IMR-90 (cell line): ENCODE results near the gene H6PD. TPM values are rescaled to one million over a fixed set of nuclear protein-coding genes. Genes with fewer than 3 reads are reported as not detected.

ENCODE experiments used
- ATAC-seq: fragments of 200-7000 bp; cut with Tn5 transposase; 2 replicates; pipeline ENCODE4 v1.9.1; 2020; ENCODE audit warnings: low read depth, mild to moderate bottlenecking, moderate library complexity
- BruUV-seq: library from RNA; stranded (reverse); fragments of 400-500 nt; replicated peaks from 2 replicates; lab custom pipeline; 2021; lab: Mats Ljungman, UMichigan
- CTCF ChIA-PET: fragments of 300-600 bp; formaldehyde crosslinking; extraction: SDS; loops from one replicate; lab custom pipeline; 2021; ENCODE audit warnings: antibody characterized with exemption; lab: Yijun Ruan, JAX
- POLR2A ChIA-PET: fragments of 300-600 bp; sonication (Branson Sonifier 250); formaldehyde crosslinking; loops from one replicate; lab custom pipeline; 2022; ENCODE audit warnings: antibody characterized with exemption; ENCODE audit not compliant: unreplicated experiment; lab: Charles Lee
- DNase-seq: peaks from one replicate; pipeline ENCODE4 v3.0.0; 2013
- H2AFZ ChIP-seq: replicated peaks from 2 replicates; pipeline ENCODE3; 2013; ENCODE audit warnings: low read length, mild to moderate bottlenecking; ENCODE audit not compliant: poor library complexity
- H2AK5ac ChIP-seq: 2 replicates; pipeline ENCODE4 v1.6.1; 2013; ENCODE audit warnings: low read depth, low read length, inconsistent platforms
- H2AK9ac ChIP-seq: replicated peaks from 2 replicates; pipeline ENCODE3; 2013; ENCODE audit warnings: mild to moderate bottlenecking, low read depth, low read length, moderate library complexity; ENCODE audit not compliant: poor library complexity
- H2BK120ac ChIP-seq: 2 replicates; pipeline ENCODE4 v1.6.1; 2013; ENCODE audit warnings: low read depth, low read length, inconsistent platforms
- H2BK15ac ChIP-seq: 3 replicates; pipeline ENCODE4 v1.6.1; 2013; ENCODE audit warnings: low read depth, low read length, inconsistent platforms
- H2BK20ac ChIP-seq: 2 replicates; pipeline ENCODE4 v1.6.1; 2013; ENCODE audit warnings: low read depth, mild to moderate bottlenecking, inconsistent platforms, low read length, moderate library complexity
- H2BK5ac ChIP-seq: 2 replicates; pipeline ENCODE4 v1.6.1; 2013; ENCODE audit warnings: mild to moderate bottlenecking, low read depth, low read length, inconsistent platforms; ENCODE audit not compliant: poor library complexity, severe bottlenecking
- H3K14ac ChIP-seq: replicated peaks from 2 replicates; pipeline ENCODE4 v1.6.1; 2013; ENCODE audit warnings: low read depth, low read length, inconsistent platforms
- H3K18ac ChIP-seq: 2 replicates; pipeline ENCODE4 v1.6.1; 2013; ENCODE audit warnings: low read depth, low read length, control low read depth
- H3K23ac ChIP-seq: 2 replicates; pipeline ENCODE4 v1.6.1; 2013; ENCODE audit warnings: low read depth, low read length, inconsistent platforms
- H3K27ac ChIP-seq: 2 replicates; pipeline ENCODE4 v1.5.1; 2013; ENCODE audit warnings: mild to moderate bottlenecking, control low read depth, low read length; ENCODE audit not compliant: insufficient read depth
- H3K27me3 ChIP-seq: 2 replicates; pipeline ENCODE4 v1.6.1; 2013; ENCODE audit warnings: low read length; ENCODE audit not compliant: control insufficient read depth, insufficient read depth
- H3K36me3 ChIP-seq: 2 replicates; pipeline ENCODE4 v1.6.1; 2013; ENCODE audit warnings: low read length, mixed read lengths; ENCODE audit not compliant: control insufficient read depth, insufficient read depth
- H3K4ac ChIP-seq: 2 replicates; pipeline ENCODE4 v1.6.1; 2013; ENCODE audit warnings: low read depth, low read length, inconsistent platforms
- H3K4me1 ChIP-seq: 2 replicates; pipeline ENCODE4 v1.6.1; 2013; ENCODE audit warnings: low read length, mixed read lengths; ENCODE audit not compliant: control insufficient read depth, insufficient read depth
- H3K4me2 ChIP-seq: 2 replicates; pipeline ENCODE4 v1.6.1; 2013; ENCODE audit warnings: low read depth, mild to moderate bottlenecking, control low read depth, low read length, moderate library complexity
- H3K4me3 ChIP-seq: 2 replicates; pipeline ENCODE4 v1.5.1; 2013; ENCODE audit warnings: low read depth, mild to moderate bottlenecking, control low read depth, low read length, moderate library complexity; ENCODE audit not compliant: insufficient read depth
- H3K56ac ChIP-seq: 2 replicates; pipeline ENCODE4 v1.6.1; 2013; ENCODE audit warnings: low read length, inconsistent platforms; ENCODE audit not compliant: insufficient read depth; ENCODE audit errors: extremely low read depth
- H3K79me1 ChIP-seq, 2 experiments: 2 replicates each; pipeline ENCODE4 v1.6.1; 2013; ENCODE audit warnings: low read length in 2 of 2, inconsistent platforms in 1 of 2, low read depth in 1 of 2
- H3K9ac ChIP-seq: 2 replicates; pipeline ENCODE4 v1.6.1; 2013; ENCODE audit warnings: low read depth, low read length, control low read depth
- H3K9me1 ChIP-seq: 2 replicates; pipeline ENCODE4 v1.6.1; 2013; ENCODE audit warnings: low read length, inconsistent platforms; ENCODE audit not compliant: insufficient read depth
- H3K9me3 ChIP-seq: 2 replicates; pipeline ENCODE4 v1.6.1; 2013; ENCODE audit warnings: low read length; ENCODE audit not compliant: control insufficient read depth, insufficient read depth
- H4K20me1 ChIP-seq: 2 replicates; pipeline ENCODE4 v1.6.1; 2013; ENCODE audit warnings: low read length, inconsistent platforms; ENCODE audit not compliant: insufficient read depth
- H4K5ac ChIP-seq: 2 replicates; pipeline ENCODE4 v1.6.1; 2013; ENCODE audit warnings: mild to moderate bottlenecking, low read depth, low read length, control low read depth
- H4K8ac ChIP-seq, 2 experiments: 2 replicates each; pipeline ENCODE4 v1.6.1; 2013; ENCODE audit warnings: low read depth in 2 of 2, low read length in 2 of 2, control low read depth in 1 of 2, inconsistent platforms in 1 of 2
- H4K91ac ChIP-seq: 2 replicates; pipeline ENCODE4 v1.6.1; 2013; ENCODE audit warnings: low read depth, low read length, inconsistent platforms; ENCODE audit not compliant: insufficient read depth
- BHLHE40 ChIP-seq: fragments of 150-350 bp; IDR thresholded peaks from 2 replicates; pipeline ENCODE4 v1.6.1; 2016; ENCODE audit warnings: mild to moderate bottlenecking, low read depth, low read length
- CEBPB ChIP-seq: IDR thresholded peaks from 2 replicates; pipeline ENCODE4 v1.6.1; 2012; ENCODE audit warnings: low read depth, low read length, improper control_type of control experiment
- CHD1 ChIP-seq: IDR thresholded peaks from 2 replicates; pipeline ENCODE4 v1.6.1; 2012; ENCODE audit warnings: low read depth, low read length, improper control_type of control experiment
- MAFK ChIP-seq: IDR thresholded peaks from 2 replicates; pipeline ENCODE4 v1.6.1; 2012; ENCODE audit warnings: low read depth, low read length, improper control_type of control experiment
- MAZ ChIP-seq: IDR thresholded peaks from 2 replicates; pipeline ENCODE4 v1.6.1; 2012; ENCODE audit warnings: low read depth, mild to moderate bottlenecking, low read length, improper control_type of control experiment, moderate library complexity, borderline replicate concordance
- MXI1 ChIP-seq: IDR thresholded peaks from 2 replicates; pipeline ENCODE4 v1.6.1; 2012; ENCODE audit warnings: low read depth, mild to moderate bottlenecking, low read length, moderate library complexity, borderline replicate concordance
- SMC3 ChIP-seq: fragments of 150-350 bp; IDR thresholded peaks from 2 replicates; pipeline ENCODE4 v1.6.1; 2016; ENCODE audit warnings: low read depth, mild to moderate bottlenecking, antibody characterized with exemption, low read length, moderate library complexity
- WGBS, 2 experiments: methylation state at CpG; one replicate each; pipeline versions ENCODE4 v1.1.5 to v1.1.7; 2013; ENCODE audit warnings: missing lambda C conversion rate in 2 of 2; ENCODE audit not compliant: insufficient read length in 1 of 2; ENCODE audit errors: extremely low coverage in 2 of 2; 5-methylcytosine and 5-hydroxymethylcytosine counted together
- dilution Hi-C: fragments of 300-500 bp; cut with HindIII; formaldehyde crosslinking; loops from one replicate; pipeline ENCODE4 v1.14.3; 2018; ENCODE audit warnings: low sequenced_read_pairs; ENCODE audit not compliant: unreplicated experiment
- in situ Hi-C: fragments of 300-500 bp; cut with MboI; formaldehyde crosslinking; loops from 3 replicates; pipeline ENCODE4 v1.14.3; 2019; ENCODE audit warnings: low sequenced_read_pairs, inconsistent platforms, mixed read lengths
- intact Hi-C: fragments of 100-400 bp; cut with micrococcal nuclease; formaldehyde crosslinking; loops from 2 replicates; pipeline ENCODE4 v1.10.0; 2022
- polyA plus RNA-seq, 3 experiments: library from polyadenylated mRNA; depleted of rRNA; stranded (reverse); fragments of >200 nt; gene quantifications; 2 replicates each; pipeline ENCODE4 v1.2.3, GENCODE V29; 2012; ENCODE audit warnings: low replicate concordance in 1 of 3
- total RNA-seq: library from RNA; depleted of rRNA; stranded (reverse); fragments of >200 nt; gene quantifications from 2 replicates; pipeline ENCODE4 v1.2.3, GENCODE V29; 2012; rRNA removed

H6PD gene
- total and polyA plus RNA-seq, 2 of the 4 experiments (the other 2 are of a cell fraction), result 9.3 to 22.1 TPM

DNA sequence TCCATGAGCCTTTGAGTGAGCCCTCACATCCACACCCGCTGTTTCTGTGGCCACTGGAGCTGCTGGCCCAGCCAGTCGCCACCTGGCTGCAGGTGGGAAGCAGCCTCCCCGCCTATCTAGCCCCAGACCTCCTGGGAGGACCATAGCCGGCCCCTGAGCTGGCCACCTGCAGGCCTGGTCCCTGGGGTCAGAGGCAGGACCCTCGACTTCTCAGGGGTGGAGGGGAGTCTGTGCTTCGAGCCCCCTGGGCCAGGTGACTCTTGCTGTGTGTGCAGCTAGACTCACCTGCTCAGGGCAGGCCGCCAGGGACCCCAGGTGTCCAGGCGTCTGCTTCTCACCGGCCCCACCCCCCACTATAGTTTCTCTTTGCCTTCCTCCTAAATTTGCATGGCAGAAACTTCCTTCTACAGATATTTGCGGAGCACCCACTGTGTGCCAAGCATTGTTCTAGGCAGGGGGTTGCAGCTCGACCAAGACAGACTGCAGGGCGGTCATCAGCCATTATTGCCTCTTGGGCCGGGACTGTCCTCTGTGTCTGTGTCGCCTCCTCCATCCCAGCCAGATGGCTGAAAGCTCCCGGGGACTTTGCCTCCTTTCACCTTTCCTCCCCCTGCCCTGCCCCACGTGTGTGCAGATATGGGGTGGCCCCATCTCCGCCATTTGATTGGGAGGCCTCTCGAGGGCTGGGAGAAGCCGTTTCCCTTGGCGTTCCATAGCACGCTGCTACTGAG is 85.4 kb downstream of the H6PD start:
- peak overlapping the region; percentile 36 for H2AFZ ChIP-seq
- dilution Hi-C loops (no loop called here), in situ Hi-C loops (no loop called here), intact Hi-C loops (loop anchor here (2.0 kb wide), 1 partner anchor 25 kb away; no protein-coding TSS in a partner anchor)
- no peak overlapping the region for H3K9ac ChIP-seq
- peak overlapping the region; percentile 91 for H3K4me2 ChIP-seq
- no peak for TF ChIP-seq MXI1
- no peak for TF ChIP-seq BHLHE40
- no peak for TF ChIP-seq CHD1
- TF ChIP-seq MAFK, result no peak
- TF ChIP-seq CEBPB, result no peak
- no peak for TF ChIP-seq MAZ
- TF ChIP-seq SMC3, result no peak
- 94% methylated on average over 2 of the region's 21 CpGs; no CpG with 5 or more reads in 1 of the 2 experiments for WGBS, 2 experiments
- H3K4me3 ChIP-seq, result no peak overlapping the region
- peak overlapping the region in 1 of 2 experiments; percentile 41; a peak in 2 of 4 replicates for H4K8ac ChIP-seq
- no peaks in the 10 kb centered on the region; the same call in 1 of the 2 replicates for H3K36me3 ChIP-seq
- H3K56ac ChIP-seq, result no peak overlapping the region
- H3K27ac ChIP-seq, result no peak overlapping the region
- H3K27me3 ChIP-seq, result no peaks in the 10 kb centered on the region
- peak overlapping the region; percentile 66 for H4K91ac ChIP-seq
- H2AK5ac ChIP-seq, result peak overlapping the region; percentile 92
- no peak overlapping the region for H4K5ac ChIP-seq
- no TSS peak for BruUV-seq
- ChIA-PET POLR2A (no interaction called here), CTCF (no interaction called here)
- DNase-seq (no peak), ATAC-seq (no peak)
- no peaks in the 10 kb centered on the region for H3K9me3 ChIP-seq
- H2BK20ac ChIP-seq, result peak overlapping the region; percentile 32; the same call in 1 of the 2 replicates
- H3K18ac ChIP-seq, result peak overlapping the region; percentile 59; the same call in 1 of the 2 replicates
- peaks cover 46% of the 10 kb centered on the region for H3K4me1 ChIP-seq
- peak overlapping the region; percentile 90 for H2BK5ac ChIP-seq
- H3K9me1 ChIP-seq, result peaks cover 64% of the 10 kb centered on the region
- peak overlapping the region; percentile 44; the same call in 1 of the 2 replicates for H3K23ac ChIP-seq
- H4K20me1 ChIP-seq, result peaks cover 99% of the 10 kb centered on the region
- peak overlapping the region; percentile 69 for H2BK120ac ChIP-seq
- H2AK9ac ChIP-seq, result no peak overlapping the region
- H3K14ac ChIP-seq, result peak overlapping the region; percentile 51; the same call in 1 of the 2 replicates
- no peak overlapping the region for H2BK15ac ChIP-seq
- peaks cover 31 to 95% of the 10 kb centered on the region in 2 experiments for H3K79me1 ChIP-seq
- peak overlapping the region; percentile 61 for H3K4ac ChIP-seq

Other genes with a start within 250 kb of the H6PD start
- not detected in 2 replicates for gene SLC2A7, start 208.4 kb upstream of the H6PD start, total RNA-seq
- gene SLC2A7, start 208.4 kb upstream of the H6PD start, polyA plus RNA-seq (2012; rRNA removed), result not detected in 2 replicates
- 0.18 TPM in 1 of 2 replicates, not detected in the other for gene SLC2A5, start 165.1 kb upstream of the H6PD start, total RNA-seq
- gene SLC2A5, start 165.1 kb upstream of the H6PD start, polyA plus RNA-seq (2012; rRNA removed), result 0.03 TPM in 1 of 2 replicates, not detected in the other
- gene GPR157, start 105.7 kb upstream of the H6PD start, total RNA-seq, result 2.2 and 2.7 TPM in 2 replicates
- 1.7 and 1.8 TPM in 2 replicates for gene GPR157, start 105.7 kb upstream of the H6PD start, polyA plus RNA-seq (2012; rRNA removed)
- gene SPSB1, start 58.1 kb downstream of the H6PD start, total RNA-seq, result 15.0 and 16.7 TPM in 2 replicates
- gene SPSB1, start 58.1 kb downstream of the H6PD start, polyA plus RNA-seq (2012; rRNA removed), result 17.6 and 19.8 TPM in 2 replicates